RWPE1 (cell line): ENCODE measurements around the gene CELSR2.
A peak's percentile ranks its signal among the peaks of the same experiment; 100 is the strongest.

Experiments used
- CTCF ChIA-PET: fragments of 350-600 bp; sonication (Branson Sonifier 250); formaldehyde crosslinking; extraction: SDS; loops from one replicate; lab custom pipeline; 2021; lab: Yijun Ruan, JAX
- POLR2A ChIA-PET: fragments of 400-600 bp; formaldehyde crosslinking; extraction: SDS; loops from one replicate; lab custom pipeline; 2020; ENCODE audit warnings: antibody characterized with exemption; ENCODE audit not compliant: low non-redundant PET; lab: Yijun Ruan, JAX
- DNase-seq: peaks from one replicate; pipeline ENCODE4 v3.0.0; 2012; ENCODE audit warnings: low spot score
- H3K27ac ChIP-seq: fragments of 450-650 bp; 2 replicates; pipeline ENCODE4 v1.5.1; 2017
- TF ChIP-seq, protein P1 (sequence below): fragments of 450-650 bp; conservative IDR thresholded peaks from 2 replicates; pipeline ENCODE4 v1.5.1; 2017; ENCODE audit warnings: low read depth, mild to moderate bottlenecking

CELSR2 gene

GRCh38 chr1:109249654-109250401 lies 489 bp downstream of the CELSR2 start:
- no peak for DNase-seq
- ChIA-PET POLR2A (interaction anchor here (0.6 to 1.5 kb wide), 3 partner anchors 9 to 40 kb away, joined by 3 to 5 read pairs (median 3); no protein-coding TSS in a partner anchor), CTCF (interaction anchor here (0.8 kb wide), 1 partner anchor 14 kb away, joined by 3 read pairs; no protein-coding TSS in a partner anchor)
- TF ChIP-seq, protein P1, sequence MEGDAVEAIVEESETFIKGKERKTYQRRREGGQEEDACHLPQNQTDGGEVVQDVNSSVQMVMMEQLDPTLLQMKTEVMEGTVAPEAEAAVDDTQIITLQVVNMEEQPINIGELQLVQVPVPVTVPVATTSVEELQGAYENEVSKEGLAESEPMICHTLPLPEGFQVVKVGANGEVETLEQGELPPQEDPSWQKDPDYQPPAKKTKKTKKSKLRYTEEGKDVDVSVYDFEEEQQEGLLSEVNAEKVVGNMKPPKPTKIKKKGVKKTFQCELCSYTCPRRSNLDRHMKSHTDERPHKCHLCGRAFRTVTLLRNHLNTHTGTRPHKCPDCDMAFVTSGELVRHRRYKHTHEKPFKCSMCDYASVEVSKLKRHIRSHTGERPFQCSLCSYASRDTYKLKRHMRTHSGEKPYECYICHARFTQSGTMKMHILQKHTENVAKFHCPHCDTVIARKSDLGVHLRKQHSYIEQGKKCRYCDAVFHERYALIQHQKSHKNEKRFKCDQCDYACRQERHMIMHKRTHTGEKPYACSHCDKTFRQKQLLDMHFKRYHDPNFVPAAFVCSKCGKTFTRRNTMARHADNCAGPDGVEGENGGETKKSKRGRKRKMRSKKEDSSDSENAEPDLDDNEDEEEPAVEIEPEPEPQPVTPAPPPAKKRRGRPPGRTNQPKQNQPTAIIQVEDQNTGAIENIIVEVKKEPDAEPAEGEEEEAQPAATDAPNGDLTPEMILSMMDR, result no peak
- H3K27ac ChIP-seq, result peak overlapping the region; percentile 61

DNA sequence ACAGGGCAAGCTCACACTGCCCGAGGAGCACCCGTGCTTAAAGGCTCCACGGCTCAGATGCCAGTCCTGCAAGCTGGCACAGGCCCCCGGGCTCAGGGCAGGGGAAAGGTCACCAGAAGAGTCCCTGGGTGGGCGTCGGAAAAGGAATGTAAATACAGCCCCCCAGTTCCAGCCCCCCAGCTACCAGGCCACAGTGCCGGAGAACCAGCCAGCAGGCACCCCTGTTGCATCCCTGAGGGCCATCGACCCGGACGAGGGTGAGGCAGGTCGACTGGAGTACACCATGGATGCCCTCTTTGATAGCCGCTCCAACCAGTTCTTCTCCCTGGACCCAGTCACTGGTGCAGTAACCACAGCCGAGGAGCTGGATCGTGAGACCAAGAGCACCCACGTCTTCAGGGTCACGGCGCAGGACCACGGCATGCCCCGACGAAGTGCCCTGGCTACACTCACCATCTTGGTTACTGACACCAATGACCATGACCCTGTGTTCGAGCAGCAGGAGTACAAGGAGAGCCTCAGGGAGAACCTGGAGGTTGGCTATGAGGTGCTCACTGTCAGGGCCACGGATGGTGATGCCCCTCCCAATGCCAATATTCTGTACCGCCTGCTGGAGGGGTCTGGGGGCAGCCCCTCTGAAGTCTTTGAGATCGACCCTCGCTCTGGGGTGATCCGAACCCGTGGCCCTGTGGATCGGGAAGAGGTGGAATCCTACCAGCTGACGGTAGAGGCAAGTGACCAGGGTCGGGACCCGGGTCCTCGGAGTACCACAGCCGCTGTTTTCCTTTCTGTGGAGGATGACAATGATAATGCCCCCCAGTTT lies 1.3 kb downstream of the CELSR2 start:
- CTCF ChIA-PET, result interaction anchor here (0.6 to 0.9 kb wide), 2 partner anchors 149 to 151 kb away, joined by 3 read pairs; no protein-coding TSS in a partner anchor
- POLR2A ChIA-PET, result interaction anchor here (0.6 to 1.5 kb wide), 3 partner anchors 10 to 40 kb away, joined by 3 to 5 read pairs (median 3); no protein-coding TSS in a partner anchor
- no peak for DNase-seq

DNA sequence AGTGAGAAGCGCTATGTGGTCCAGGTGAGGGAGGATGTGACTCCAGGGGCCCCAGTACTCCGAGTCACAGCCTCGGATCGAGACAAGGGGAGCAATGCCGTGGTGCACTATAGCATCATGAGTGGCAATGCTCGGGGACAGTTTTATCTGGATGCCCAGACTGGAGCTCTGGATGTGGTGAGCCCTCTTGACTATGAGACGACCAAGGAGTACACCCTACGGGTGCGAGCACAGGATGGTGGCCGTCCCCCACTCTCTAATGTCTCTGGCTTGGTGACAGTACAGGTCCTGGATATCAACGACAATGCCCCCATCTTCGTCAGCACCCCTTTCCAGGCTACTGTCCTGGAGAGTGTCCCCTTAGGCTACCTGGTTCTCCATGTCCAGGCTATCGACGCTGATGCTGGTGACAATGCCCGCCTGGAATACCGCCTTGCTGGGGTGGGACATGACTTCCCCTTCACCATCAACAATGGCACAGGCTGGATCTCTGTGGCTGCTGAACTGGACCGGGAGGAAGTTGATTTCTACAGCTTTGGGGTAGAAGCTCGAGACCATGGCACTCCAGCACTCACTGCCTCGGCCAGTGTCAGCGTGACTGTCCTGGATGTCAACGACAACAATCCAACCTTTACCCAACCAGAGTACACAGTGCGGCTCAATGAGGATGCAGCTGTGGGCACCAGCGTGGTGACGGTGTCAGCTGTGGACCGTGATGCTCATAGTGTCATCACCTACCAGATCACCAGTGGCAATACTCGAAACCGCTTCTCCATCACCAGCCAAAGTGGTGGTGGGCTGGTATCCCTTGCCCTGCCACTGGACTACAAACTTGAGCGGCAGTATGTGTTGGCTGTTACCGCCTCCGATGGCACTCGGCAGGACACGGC lies 2.2 kb downstream of the CELSR2 start:
- TF ChIP-seq, protein P1, result no peak
- H3K27ac ChIP-seq, result no peak overlapping the region
- POLR2A ChIA-PET, result no interaction called here
- DNase-seq, result no peak
- CTCF ChIA-PET, result interaction anchor here (0.6 to 0.9 kb wide), 3 partner anchors 148 to 154 kb away, joined by 3 read pairs; no protein-coding TSS in a partner anchor

More for the DNA sequence above, 1.3 kb downstream of the CELSR2 start:
- H3K27ac ChIP-seq, result peak overlapping the region; percentile 61; the same call in 1 of the 2 replicates
- TF ChIP-seq, protein P1, result no peak

GRCh38 chr1:109252167-109252892 lies 3.0 kb downstream of the CELSR2 start:
- TF ChIP-seq, protein P1, result no peak
- ChIA-PET CTCF (interaction anchor here (0.7 kb wide), 1 partner anchor 153 kb away, joined by 3 read pairs; no protein-coding TSS in a partner anchor), POLR2A (no interaction called here)
- no peak for DNase-seq
- H3K27ac ChIP-seq, result 0 out of 2 replicates have a peak overlapping the region, but pooled peaks have one; percentile 64

DNA sequence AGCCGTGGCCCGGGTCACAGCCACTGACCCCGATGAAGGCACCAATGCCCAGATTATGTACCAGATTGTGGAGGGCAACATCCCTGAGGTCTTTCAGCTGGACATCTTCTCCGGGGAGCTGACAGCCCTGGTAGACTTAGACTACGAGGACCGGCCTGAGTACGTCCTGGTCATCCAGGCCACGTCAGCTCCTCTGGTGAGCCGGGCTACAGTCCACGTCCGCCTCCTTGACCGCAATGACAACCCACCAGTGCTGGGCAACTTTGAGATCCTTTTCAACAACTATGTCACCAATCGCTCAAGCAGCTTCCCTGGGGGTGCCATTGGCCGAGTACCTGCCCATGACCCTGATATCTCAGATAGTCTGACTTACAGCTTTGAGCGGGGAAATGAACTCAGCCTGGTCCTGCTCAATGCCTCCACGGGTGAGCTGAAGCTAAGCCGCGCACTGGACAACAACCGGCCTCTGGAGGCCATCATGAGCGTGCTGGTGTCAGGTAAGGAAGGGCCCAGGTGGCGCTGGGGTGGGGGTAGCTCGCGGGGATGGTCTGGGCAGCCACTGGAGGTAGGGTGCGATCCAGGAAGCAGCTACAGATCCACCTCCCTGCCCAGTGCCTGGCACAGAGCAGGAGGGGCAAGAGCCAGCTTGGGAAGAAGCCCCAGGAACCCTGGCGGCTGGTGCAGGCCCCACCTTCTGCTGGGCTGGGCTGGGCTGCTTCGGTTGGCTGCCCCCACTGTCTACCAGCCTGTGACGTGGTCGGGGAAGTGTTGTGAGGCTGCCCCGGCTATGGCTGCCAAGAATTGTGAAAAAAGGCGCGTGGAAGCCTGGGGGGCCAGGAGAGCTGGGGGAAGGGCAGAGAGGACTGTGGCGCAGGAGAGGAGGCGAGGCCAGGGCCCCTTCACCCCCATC lies 3.8 kb downstream of the CELSR2 start:
- no peak for DNase-seq
- peak overlapping the region; percentile 64 for H3K27ac ChIP-seq
- TF ChIP-seq, protein P1, result no peak
- CTCF ChIA-PET, result interaction anchor here (0.9 kb wide), 1 partner anchor 8 kb away, joined by 5 read pairs; no protein-coding TSS in a partner anchor
- POLR2A ChIA-PET, result no interaction called here
